Activated naive CD4-positive, alpha-beta T cell treated with anti-CD3 and anti-CD28 coated beads, Interleukin-2, amount 10 ng/mL, durations not matched to agents 7 days and 5 days (primary cell): Measurements from ENCODE around the gene NR1H3.
"Not testable (repeated sequence)": the region's sequence is repeated elsewhere in the genome, so short reads cannot be mapped to it uniquely, and the experiment has no call there.

ENCODE experiments used
- CTCF ChIA-PET: fragments of 350-600 bp; sonication (Branson Sonifier 250); formaldehyde crosslinking; loops from one replicate; lab custom pipeline; 2021; ENCODE audit warnings: antibody characterized with exemption; lab: Charles Lee
- DNase-seq: peaks from one replicate; pipeline ENCODE4 v3.0.0-alpha.2; 2020
- H3K27ac Mint-ChIP-seq: one replicate; pipeline ENCODE4 v1.8.0; 2021; ENCODE audit warnings: mild to moderate bottlenecking, moderate library complexity, mixed read lengths
- H3K27me3 Mint-ChIP-seq: one replicate; pipeline ENCODE4 v1.8.0; 2021; ENCODE audit warnings: mild to moderate bottlenecking, mixed read lengths
- H3K36me3 Mint-ChIP-seq: one replicate; pipeline ENCODE4 v1.8.0; 2021; ENCODE audit warnings: mixed read lengths
- H3K4me1 Mint-ChIP-seq: one replicate; pipeline ENCODE4 v1.8.0; 2021; ENCODE audit warnings: mixed read lengths
- H3K4me3 Mint-ChIP-seq: one replicate; pipeline ENCODE4 v1.8.0; 2021; ENCODE audit warnings: mild to moderate bottlenecking, moderate library complexity, mixed read lengths
- H3K9me3 Mint-ChIP-seq: one replicate; pipeline ENCODE4 v1.8.0; 2021; ENCODE audit warnings: mixed read lengths

NR1H3 gene

DNA sequence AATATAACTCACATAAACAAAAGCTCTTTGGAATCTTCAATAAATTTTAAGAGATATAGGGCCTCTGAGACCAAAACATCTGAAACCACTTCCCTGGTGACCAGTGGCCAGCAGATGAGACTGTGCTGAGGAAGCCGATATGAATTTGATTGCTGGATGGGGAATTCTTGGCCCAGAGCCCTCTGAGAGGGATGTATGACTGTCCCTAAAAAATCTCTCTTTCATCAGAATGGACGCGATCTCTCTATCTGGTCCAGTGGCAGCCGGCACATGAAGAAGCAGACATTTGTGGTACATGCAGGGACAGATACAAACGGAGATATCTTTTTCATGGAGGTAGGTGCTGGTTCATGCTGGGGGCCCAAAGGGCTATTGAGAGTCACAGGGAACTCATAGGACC is 57.2 kb downstream of the NR1H3 start:
- Mint-ChIP-seq H3K9me3 (no peaks in the 10 kb centered on the region), H3K36me3 (peaks cover 42% of the 10 kb centered on the region)
- CTCF ChIA-PET: no interaction called here

DNA sequence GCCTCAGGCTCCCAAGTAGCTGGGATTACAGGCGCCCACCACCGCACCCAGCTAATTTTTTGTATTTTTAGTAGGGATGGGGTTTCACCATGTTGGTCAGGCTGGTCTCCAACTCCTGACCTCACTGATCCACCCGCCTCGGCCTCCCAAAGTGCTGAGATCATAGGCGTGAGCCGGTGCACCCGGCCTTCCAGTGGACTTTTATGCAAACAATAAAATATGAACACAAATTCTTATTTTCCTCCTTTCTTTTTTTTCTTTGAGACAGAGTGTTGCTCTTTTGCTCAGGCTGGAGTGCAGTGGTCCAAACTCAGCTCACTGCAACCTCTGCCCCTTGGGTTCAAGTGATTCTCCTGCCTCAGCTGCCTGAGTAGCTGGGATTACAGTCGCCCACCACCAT is 58.7 kb downstream of the NR1H3 start:
- DNase-seq, H3K27ac Mint-ChIP-seq, CTCF ChIA-PET, H3K9me3 Mint-ChIP-seq, H3K27me3 Mint-ChIP-seq, H3K4me1 Mint-ChIP-seq, H3K4me3 Mint-ChIP-seq: not testable (repeated sequence)
- H3K36me3 Mint-ChIP-seq: peaks cover 39% of the 10 kb centered on the region

More for the DNA sequence above, 57.2 kb downstream of the NR1H3 start:
- H3K27ac Mint-ChIP-seq: no peak overlapping the region
- no peak for DNase-seq
- no peak overlapping the region for H3K4me3 Mint-ChIP-seq
- H3K27me3 Mint-ChIP-seq: no peaks in the 10 kb centered on the region
- peaks cover 6% of the 10 kb centered on the region for H3K4me1 Mint-ChIP-seq

DNA sequence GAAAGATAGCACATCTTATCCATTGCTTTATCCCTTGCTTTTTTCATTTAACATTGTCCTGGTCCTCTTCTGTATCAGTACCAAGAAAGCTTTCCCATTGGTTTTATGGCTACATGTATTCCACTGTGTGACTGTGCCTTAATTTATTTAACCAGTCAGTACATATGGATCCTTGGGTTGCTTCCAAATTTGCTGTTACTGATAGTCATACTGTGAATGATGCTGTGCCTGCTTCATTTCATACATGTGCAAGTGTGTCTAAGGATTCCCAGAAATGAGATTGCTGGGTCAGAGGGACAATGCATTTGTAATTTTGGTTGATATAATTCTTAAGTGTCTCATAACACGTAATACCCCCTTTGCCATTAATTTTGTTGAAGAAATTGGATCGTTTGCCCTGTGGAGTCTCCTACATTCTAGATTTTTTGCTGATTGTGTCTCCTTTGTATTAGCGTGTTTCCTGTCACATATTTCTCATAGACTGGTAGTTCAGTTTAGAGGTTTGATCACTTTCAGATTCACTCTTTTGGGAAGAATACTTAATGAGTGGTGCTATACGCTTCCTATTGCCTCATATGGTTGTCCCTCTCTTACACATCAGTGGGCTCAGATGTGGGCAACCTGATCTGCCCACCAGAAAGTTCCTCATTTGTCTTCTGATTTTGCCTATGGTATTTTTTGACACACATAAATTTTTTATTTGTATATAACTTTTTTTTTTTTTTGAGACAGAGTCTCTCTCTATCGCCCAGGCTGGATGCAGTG is 59.5 kb downstream of the NR1H3 start:
- Mint-ChIP-seq H3K4me3 (no peak overlapping the region), H3K27ac (peak overlapping the region; percentile 8), H3K27me3 (no peaks in the 10 kb centered on the region), H3K9me3 (no peaks in the 10 kb centered on the region), H3K4me1 (peaks cover 6% of the 10 kb centered on the region), H3K36me3 (peaks cover 42% of the 10 kb centered on the region)
- no peak for DNase-seq
- CTCF ChIA-PET: no interaction called here

DNA sequence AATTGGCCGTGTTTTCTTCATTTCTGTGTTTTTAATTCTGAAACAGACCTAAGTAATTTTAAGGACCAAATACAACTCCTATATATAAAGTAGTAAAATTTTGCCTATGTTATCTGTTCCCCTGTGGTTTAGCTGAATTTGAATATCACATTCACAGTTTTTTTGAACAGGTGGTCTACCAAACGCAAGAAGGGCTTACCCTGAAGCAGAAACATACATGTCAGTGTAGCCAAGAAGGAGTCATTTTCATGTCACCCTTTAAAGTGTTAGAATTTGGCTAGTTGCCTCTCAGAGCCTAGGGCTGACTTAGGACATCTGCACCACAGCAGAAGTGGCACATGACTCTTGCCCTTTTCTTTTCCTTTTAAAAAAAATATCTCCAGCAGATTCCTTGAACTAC is 60.4 kb downstream of the NR1H3 start:
- CTCF ChIA-PET: no interaction called here
- Mint-ChIP-seq H3K27ac (no peak overlapping the region), H3K4me3 (no peak overlapping the region), H3K27me3 (no peaks in the 10 kb centered on the region), H3K4me1 (peaks cover 6% of the 10 kb centered on the region), H3K9me3 (no peaks in the 10 kb centered on the region), H3K36me3 (peaks cover 39% of the 10 kb centered on the region)
- no peak for DNase-seq
